ENCODE measurements around the gene TMUB1.

GRCh38 chr7:151071032-151071866 lies 12.0 kb downstream of the TMUB1 start:
- TF ChIP-seq CTCF (IDR thresholded peaks at IDR 0.05; ENCODE audit: low read length) (no peak), EZH2 (optimal IDR thresholded peaks at IDR 0.05; ENCODE audit: low read depth, low read length) (no peak)

Data from MM.1S (cell line).